Right renal pelvis (tissue), 4 donors: ENCODE data around the gene RND1. TPM values are rescaled to one million over a fixed set of nuclear protein-coding genes. Genes with fewer than 3 reads are reported as not detected.
A peak's percentile ranks its signal among the peaks of the same experiment; 100 is the strongest.

Source experiments
- DNase-seq, 4 donors: peaks; one replicate each; pipeline ENCODE4 v3.0.0-alpha.2; 2013; ENCODE audit warnings: low read depth in 4 of 4, low spot score in 3 of 4, missing footprints in 1 of 4
- polyA plus RNA-seq, 4 donors: library from polyadenylated mRNA; unstranded; fragments of 120-200 nt; gene quantifications; one replicate each; pipeline ENCODE4 v1.2.1, GENCODE V29; 2013; ENCODE audit not compliant: insufficient read length in 4 of 4

RND1 gene
- polyA plus RNA-seq, 4 donors, result 2.6 to 4.2 (median 3.6) TPM

DNA sequence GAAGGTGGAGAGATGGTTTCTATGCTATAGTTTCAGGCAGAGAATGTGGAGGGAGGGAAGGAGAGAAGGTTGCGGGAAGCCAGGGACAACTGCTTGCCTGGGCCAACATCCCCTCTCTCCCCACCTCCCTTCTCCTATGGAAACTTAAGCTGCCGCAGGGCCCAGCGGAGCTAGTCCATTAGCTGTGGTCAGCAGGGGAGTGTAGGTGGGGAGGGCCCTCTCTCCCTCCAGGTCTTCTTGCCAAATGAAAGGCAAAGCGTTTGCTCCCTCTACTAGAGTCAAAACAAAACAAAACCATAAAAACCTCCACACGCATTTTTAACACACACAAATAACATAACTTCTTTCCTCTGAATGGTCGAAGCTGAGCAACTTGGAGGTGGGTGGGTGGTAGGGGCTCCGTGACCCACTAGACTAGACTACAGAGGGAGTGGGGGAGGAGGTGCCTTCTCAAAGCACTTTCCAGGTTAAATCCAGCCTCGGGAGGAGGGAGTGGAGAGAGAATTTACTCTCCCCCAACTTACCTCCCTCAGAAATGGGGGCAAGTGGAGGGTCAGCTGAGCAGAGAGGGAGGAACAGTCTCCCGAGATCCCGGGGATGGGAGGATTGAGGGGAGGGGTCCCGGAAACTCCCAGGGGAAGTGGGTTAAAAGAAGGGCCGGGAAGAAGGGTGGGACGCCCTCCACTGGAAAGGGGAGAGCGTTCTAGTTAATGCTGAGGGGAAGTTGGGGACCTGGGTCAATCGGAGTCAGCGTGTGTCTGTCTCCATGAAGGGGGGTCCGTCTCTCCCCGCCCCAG, 52.0 kb downstream of the RND1 start:
- no peak for DNase-seq

DNA sequence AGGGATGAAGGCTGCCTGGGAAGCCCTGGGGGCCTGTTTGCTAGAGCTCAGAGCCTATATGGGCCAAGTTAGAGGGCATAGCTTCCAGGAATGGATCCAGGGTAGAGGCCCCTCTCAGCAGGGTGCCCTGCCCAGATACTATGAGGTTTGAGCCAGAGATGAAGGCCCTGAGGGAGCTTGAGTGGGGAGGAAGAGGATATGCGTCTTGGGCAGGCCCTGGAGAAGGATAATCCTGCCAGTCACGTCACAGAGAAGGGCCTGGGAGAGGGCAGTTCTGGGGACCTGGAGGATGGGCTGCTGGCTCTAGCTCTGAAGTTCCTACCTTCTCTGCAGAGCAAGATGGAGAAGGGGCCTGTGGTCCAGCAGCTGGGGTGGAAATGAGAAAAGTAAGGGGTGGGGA, 53.3 kb downstream of the RND1 start:
- DNase-seq, result no peak

DNA sequence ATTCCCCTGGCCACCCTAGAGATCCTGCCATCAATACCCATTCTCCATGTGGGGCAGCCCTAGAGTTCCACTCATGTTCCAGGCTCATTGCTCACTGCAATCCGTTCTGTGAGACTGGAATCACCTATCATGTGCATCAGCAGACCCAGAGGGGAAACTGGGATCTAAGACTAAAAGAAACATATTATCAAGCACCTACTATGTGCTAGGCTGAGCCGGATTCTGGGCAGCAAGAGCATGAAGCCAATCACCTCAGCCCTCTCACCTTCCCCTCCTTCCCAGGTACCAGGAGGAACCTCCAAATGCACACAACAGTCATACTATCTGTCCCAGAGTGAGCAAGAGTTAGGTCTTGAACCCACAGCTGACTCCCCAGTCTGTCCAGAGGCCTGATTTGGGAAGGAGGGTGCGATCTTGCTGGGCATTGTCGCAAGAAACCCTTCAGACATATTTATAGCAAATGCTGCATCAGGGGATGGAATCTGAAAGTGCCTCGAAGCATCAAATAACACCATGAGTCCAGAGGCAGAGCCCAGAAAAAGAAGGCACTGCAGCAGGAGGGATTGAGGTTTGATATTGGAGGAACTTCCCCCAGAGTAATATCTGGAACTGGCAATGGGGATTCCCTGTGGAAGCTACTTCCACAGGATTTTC, 54.1 kb downstream of the RND1 start:
- DNase-seq, result no peak

DNA sequence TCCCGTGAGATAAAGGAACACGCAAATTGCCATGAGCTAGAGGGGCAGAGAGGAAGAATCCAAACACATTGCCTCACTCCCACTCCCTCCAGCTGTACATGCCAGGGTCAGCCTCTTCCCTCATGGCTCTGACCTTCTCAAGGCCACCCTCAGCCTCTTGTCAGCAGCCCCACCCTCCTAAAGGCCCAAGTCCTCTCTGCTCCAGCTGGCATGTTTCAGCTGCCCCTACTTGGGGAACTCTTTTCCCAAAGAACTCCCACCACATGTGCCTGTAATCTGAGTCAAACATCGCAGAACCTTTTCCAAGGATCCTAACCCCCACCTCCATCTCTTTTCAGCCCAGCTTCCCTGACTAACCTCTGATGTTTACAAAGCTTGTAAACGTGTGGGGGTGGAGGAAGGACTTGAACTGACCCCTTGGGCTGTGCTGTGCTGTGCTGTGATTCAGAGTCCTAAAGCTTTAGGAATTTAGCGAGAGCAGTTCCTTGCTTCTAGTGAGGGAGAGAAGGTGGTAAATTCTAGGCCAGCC, 54.7 kb downstream of the RND1 start:
- peak in 1 of 4 donors; percentile 55 for DNase-seq

DNA sequence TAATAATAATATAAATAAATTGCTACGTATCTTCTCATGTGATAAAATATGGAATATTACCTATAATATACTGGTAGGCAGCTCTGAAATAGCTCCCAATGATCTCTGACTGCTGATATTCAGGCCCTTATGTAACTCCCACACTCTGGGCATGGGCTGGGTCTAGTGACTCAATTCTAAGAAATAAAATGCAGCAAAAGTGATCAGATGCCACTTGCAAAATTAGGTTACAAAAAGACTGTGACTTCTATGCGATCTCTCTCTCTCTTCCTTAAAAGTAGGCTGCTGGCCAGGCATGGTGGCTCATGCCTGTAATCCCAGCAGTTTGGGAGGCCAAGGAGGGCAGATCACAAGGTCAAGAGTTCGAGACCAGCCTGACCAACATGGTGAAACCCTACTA, 57.7 kb downstream of the RND1 start:
- no peak for DNase-seq

Other genes starting within 250 kb of the RND1 start
- gene KANSL2, start 183.6 kb downstream of the RND1 start, polyA plus RNA-seq, result 10 to 100 TPM; 44.9 to 58.1 (median 51.0) TPM
- 10 to 100 TPM; 26.1 to 33.4 (median 30.9) TPM for gene CCNT1, start 149.2 kb downstream of the RND1 start, polyA plus RNA-seq
- 10 to 100 TPM; 82.0 to 98.3 (median 84.1) TPM for gene ADCY6, start 76.8 kb downstream of the RND1 start, polyA plus RNA-seq
- gene CACNB3, start 47.4 kb downstream of the RND1 start, polyA plus RNA-seq, result 10 to 100 TPM; 47.6 to 55.1 (median 50.7) TPM
- 100 to 1,000 TPM in 1 of 4 donors, 10 to 100 TPM in 3; 89.1 to 104 (median 96.5) TPM for gene DDX23, start 13.7 kb downstream of the RND1 start, polyA plus RNA-seq
- gene FKBP11, start 59.6 kb upstream of the RND1 start, polyA plus RNA-seq, result 10 to 100 TPM in 3 of 4 donors, 1 to 10 TPM in 1; 9.0 to 15.3 (median 12.9) TPM
- gene ARF3, start 91.6 kb upstream of the RND1 start, polyA plus RNA-seq, result 100 to 1,000 TPM; 133 to 150 (median 145) TPM
- gene WNT10B, start 105.9 kb upstream of the RND1 start, polyA plus RNA-seq, result under 1 TPM; 0.08 to 0.34 (median 0.26) TPM
- not detected for gene WNT1, start 112.5 kb upstream of the RND1 start, polyA plus RNA-seq
- gene DDN, start 133.5 kb upstream of the RND1 start, polyA plus RNA-seq, result 100 to 1,000 TPM in 1 of 4 donors, 10 to 100 TPM in 3; 85.8 to 111 (median 89.4) TPM
- gene PRKAG1, start 152.9 kb upstream of the RND1 start, polyA plus RNA-seq, result 10 to 100 TPM; 74.6 to 83.1 (median 80.5) TPM
- gene KMT2D, start 194.9 kb upstream of the RND1 start, polyA plus RNA-seq, result 10 to 100 TPM; 40.2 to 51.0 (median 47.6) TPM
- gene RHEBL1, start 204.1 kb upstream of the RND1 start, polyA plus RNA-seq, result 1 to 10 TPM; 1.5 to 2.1 (median 1.7) TPM
- 1 to 10 TPM in 1 of 4 donors, under 1 TPM in 3; 0.37 to 1.0 (median 0.42) TPM for gene DHH, start 228.9 kb upstream of the RND1 start, polyA plus RNA-seq
- 10 to 100 TPM; 59.5 to 66.8 (median 63.4) TPM for gene LMBR1L, start 245.0 kb upstream of the RND1 start, polyA plus RNA-seq